ENCODE results near the gene BBC3. TPM values are rescaled to one million over a fixed set of nuclear protein-coding genes. Genes with fewer than 3 reads are reported as not detected.
"Not testable (repeated sequence)": the region's sequence is repeated elsewhere in the genome, so short reads cannot be mapped to it uniquely, and the experiment has no call there.

The BBC3 gene
- total RNA-seq, 1 donor from 2014 or later, result 11.2 TPM

DNA sequence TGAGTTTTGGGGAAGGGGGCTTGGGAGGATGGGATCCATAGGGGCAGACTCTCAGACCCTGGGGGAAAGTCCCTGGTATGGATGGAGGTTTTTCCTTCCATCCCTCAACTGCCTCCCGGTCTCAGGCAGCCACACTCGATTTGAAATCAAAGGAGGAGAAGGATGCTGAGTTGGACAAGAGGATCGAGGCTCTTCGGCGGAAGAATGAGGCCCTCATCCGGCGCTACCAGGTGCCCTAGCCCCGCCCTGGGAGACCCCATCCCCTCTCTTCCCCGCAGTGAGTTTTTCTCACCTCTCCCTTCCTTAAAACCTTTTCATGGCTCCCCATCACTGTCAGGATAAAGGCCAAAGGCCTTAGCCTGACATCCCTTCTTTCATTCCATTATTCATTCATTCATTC is 27.4 kb upstream of the BBC3 start:
- no peak for DNase-seq (ENCODE audit: low spot score)

DNA sequence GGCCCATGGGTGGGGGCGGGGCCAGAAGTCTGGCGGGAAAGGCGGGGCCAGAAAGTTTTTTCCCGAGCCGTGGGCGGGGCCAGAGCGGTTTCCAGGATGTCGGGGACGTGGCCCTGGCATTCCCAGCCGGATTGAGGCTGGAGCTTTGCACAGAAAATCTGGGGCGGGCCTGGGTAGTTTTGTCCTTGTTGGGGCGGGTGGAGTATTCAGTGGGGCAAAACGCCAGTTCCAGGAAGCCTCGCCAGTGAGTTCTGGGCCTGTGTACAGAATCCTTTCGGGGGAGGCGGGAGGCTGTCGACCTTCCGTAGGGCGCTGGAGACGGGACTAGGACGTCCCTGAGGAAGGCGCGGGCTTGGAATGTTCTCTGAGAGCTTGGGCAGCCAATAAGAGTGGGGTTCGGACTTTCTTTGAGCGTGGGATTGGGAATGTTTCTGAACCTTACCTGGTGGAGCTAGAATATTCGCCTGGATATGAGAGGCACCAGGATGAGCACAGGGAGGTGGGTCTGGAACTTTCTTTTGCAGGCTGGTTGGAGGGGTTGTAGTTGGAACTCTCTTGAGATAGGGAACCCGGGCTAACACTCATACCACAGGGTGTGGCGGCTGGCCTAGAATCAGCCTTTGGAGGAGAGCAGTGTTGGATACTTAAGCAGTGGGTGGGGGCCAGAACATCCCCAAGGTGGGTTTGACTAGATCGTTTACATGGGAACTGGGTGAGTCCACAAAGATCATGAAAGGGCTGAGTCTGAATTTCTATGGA is 26.6 kb upstream of the BBC3 start:
- DNase-seq (ENCODE audit: low spot score), result no peak

DNA sequence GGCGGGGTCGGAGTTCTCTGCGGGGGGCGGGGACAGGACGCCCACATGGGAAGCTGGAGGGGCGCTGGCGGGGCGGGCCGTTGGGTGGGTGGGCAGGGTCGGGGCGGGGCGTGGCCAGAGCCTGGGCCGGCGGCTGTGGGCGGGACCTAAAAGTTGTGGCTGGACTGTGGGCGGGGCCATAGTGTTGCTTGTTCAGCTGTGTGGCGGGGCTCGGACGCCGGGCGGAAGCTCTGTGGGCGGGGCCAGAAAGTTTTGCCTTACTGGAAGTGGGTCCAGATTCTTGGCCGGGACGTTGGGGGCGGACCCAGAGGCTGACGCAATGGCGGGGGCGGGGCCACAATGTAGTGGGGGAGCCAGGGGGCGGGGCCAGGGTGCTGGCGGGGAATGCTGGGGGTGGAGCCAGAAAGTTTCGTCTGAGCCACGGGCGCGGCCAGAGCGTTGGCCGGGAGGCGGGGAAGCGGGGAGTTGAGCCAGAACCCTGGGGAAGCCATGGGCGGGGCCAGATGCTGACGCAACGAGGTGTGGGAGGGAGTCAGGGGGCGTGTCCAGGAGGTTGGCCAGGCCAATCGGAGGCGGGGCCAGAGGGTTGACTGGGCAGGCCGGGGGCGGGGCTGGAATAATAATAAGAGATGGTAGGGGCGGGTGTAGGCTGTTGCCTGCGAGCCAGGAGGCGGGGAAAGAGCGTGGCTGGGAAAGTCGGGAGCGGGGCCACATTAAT is 25.9 kb upstream of the BBC3 start:
- DNase-seq (ENCODE audit: low spot score), result peak; percentile 100

DNA sequence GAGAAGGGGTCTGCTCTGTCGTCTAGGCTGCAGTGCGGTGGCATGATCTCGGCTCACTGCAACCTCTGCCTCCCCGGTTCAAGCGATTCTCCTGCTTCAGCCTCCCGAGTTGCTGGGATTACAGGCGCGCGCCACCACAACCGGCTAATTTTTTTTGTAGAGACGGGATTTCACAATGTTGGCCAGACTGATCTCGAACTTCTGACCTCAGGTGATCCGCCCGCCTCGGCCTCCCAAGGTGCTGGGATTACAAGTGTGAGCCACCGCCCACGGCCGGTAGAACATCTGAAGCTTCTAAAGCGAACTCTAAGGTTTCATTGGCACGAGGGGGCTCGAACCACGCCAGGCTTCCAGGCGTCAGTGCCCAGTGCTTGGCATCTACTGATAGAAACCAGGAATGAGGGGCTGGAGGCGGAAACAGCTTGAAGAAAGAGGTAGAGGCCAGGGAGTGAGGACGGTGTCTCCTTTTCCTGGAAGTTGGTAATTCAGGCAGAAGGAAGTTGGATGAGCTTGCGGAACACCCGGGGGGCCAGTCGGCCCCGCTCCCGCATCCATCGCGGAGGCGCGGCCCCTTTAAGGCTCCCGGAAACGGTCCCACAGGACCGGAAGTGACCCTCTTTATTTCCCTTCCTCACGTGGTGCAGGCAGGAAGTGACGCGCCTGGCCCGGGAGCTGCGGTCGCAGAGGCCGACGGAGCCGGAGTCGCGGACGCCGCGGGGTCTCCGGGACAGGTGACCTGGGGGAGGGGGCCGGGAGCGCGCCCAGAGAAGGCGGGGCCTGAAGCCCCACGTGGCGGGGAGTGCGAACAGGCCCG is 25.1 kb upstream of the BBC3 start, which contains the start of gene CCDC9:
TSS of gene CCDC9 (plus strand) at position 647 of the 814 bp plus-strand sequence. CDS start 1,876 bp downstream, outside the sequence.
- DNase-seq (ENCODE audit: low spot score), result peak; percentile 96

DNA sequence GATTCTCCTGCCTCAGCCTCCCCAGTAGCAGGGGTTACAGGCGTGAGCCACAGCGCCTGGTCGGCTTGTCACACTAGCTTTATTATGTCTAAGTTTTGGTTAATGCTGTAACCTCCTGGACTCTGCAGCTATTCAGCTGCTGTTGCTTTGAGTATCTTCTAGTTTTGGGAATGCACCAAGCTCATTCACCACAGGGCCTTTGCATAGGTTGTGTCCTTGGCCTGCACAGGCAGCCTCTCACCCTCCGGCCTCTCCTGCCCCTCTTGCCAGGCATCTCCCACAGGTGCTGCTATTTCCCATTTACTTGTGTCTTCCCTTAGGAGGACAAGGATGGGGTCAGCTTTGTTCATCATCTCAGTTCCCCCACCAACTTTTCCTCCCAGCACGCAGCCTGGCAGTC is 23.0 kb upstream of the BBC3 start:
- no peak for DNase-seq (ENCODE audit: low spot score)

DNA sequence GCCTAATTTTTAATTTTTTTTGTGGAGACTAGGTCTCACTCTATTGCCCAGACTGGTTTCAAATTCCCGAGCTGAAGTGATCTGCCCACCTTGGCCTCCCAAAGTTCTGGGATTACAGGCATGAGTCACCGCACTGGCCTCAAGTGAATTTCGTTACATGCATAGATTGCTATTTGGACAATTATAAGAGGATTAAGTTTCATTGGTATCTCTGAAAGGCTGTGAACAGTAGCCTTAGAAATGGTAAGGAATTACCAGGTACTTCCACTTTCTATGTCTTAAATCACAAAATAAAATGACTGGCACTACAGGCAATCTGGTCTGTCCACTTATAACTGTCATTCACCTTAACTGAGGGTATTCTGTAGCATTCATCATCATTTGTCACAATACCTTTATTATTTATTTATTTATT is 22.5 kb upstream of the BBC3 start:
- no peak for DNase-seq (ENCODE audit: low spot score)

DNA sequence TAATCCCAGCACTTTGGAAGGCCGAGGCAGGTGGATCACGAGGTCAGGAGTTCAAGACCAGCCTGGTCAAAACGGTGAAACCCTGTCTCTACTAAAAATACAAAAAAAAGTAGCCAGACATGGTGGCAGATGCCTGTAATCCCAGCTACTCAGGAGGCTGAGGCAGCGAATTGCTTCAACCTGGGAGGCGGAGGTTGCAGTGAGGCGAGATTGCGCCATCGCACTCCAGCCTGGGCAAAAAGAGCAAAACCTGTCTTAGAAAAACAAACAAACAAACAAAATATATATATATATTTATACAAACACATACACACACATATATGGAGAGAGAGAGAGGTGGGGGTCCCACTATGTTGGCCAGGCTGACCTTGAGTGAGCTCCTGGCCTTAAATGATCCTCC is 22.0 kb upstream of the BBC3 start:
- not testable (repeated sequence) for DNase-seq (ENCODE audit: low spot score)

DNA sequence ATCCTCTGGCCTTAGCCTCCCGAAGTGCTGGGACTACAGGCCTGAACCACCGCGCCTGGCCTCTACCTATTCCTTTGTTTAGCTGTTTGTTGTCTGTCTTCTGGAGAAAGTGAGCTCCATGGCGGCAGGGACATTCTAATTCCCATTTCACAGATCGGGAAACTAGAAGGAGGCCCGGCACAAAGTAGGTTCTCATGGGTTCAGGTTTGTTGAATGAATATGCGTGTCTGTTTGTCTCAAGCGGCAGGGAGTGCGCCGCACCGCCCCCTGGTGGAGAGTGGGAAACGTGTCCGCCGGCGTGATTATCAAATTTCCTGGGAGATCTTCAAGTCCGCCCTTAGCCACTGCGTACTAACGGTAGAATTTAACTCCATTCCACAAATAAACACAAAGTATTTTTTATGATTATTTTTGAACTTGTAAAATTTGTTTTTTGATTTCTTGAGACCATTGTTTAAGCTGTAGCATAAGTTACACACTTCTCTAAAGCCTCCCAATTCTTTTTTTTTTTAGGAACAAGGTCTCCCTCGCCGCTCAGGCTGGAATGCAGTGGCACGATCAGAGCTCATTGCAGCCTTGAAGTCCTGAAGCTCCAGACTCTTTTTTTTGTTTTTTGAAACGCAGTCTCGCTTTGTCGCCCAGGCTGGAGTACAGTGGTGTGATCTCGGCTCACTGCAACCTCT is 16.4 kb upstream of the BBC3 start:
- DNase-seq (ENCODE audit: low spot score), result peak; percentile 83

DNA sequence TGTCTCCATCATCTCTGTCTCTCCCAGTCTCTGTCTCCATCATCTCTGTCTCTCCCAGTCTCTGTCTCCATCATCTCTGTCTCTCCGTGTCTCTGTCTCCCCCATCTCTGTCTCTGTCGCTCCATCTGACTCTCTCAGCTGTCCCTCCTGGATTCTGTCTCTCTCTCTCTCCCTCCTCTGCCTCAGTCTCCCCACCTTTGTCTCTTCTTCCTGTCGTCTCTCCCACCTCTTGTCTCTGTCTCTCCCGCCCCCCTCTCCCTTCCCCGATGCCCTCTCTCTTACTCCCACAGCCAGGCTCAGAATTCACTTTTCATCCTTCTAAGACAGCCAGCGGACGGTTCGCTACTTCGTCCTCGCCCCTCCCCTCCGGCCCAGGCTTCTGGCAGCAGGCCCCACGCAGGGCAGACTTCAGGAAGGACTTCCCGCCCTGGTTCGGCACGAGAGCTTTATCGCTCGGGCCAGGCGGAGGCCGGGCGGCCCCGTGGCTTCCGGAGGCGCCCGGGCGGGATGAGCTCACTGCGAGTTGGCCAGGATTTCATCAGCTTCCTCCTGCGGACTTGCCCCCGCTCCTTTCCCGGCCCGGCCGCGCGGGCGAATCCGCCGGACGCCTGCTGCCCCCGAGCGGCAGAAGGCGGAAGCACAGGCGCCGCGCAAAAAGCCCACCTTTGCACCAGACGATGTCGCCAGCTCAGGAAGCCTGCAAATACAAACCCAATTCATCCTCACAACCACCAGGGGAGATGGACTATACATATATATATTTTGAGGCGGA is 13.0 kb upstream of the BBC3 start:
- peak; percentile 93 for DNase-seq (ENCODE audit: low spot score)

DNA sequence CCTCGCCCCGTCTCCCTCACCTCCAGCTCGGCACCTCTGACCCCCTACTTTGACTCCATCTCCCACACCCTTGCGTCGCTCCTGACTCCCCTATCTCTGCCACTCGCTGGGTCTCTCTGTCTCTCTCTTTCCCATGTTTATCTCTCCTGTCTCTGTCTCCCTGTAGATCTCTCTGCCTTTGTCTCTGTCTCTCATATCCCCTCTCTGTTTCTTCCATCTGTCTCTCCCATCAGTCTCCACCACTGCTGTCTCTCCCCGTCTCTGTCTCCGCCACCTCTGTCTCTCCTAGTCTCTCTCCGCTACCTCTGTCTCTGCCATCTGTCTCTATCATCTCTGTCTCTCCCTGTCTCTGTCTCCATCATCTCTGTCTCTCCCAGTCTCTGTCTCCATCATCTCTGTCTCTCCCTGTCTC is 12.4 kb upstream of the BBC3 start:
- DNase-seq (ENCODE audit: low spot score), result no peak

DNA sequence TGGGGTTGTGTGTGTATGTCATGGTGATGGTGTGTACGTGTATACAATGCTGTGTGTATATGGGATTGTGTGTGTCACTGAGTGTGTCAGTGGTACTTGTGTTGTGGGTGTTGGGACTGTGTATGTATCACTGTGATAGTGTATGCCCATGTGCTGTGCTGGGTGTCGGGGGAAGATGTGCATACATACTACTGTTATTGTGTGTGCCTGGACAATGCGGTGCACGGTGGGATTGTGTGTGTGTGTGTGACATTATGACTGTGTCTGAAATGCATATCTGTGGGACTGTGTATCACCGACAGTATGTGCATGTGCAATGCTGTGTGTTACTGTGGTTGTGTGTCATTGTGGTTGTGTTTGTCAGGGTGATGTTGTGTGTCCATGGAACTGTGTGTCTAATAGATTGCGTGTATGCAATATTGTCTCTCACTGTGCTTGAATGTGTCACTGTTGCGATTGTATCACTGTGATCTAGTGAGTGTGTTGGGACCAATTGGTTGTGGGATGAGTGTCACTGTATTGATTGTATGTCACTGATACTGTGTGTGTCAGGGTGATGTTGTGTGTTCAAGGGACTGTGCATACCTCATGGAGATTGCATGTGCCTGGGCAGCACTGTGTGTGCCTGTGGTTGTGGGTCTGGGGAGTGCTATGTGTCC is 11.0 kb upstream of the BBC3 start:
- no peak for DNase-seq (ENCODE audit: low spot score)

DNA sequence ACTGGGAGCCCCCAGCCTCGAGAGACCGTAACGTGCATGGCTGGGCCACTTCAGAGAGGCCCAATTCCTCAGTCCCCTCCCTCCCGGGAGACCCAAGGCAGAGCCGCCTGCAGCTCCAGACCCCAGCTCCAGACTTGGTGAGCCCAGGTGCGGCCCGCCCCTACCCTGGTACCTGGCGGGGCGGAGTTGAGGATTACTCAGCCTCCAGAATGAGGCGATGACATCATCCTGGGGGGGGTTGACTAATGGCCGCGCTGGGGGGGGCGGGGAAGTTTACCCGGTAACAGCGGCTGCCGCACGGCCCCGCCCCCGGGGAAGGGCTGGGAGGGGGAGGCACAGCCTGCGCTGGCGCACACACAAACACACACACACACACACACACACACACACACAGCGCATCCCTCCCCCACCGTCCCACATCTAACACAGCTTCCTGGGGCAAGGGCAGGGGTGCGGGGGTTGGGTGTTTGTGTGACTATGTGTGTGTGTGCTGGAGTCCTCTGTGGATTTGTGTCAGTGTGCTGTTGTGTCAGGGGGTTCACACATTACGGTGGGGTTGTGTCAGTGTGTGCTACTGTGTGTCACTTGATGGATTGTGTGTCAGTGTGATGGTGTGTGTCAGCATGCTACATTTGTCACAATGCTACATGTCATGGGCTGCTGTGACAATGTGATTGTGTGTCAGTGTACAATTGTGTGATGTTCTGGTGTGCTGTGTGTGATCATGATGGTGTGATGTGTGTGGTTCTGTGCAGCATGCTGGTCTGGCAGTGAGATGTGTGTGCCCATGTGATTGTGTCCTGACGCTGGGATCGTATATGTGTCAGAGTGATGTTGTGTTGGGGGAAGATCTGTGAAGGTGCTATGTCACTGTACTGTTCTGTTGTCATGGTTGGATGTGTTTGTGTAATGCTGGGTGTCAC is 10.3 kb upstream of the BBC3 start:
- DNase-seq (ENCODE audit: low spot score), result peak; percentile 85

DNA sequence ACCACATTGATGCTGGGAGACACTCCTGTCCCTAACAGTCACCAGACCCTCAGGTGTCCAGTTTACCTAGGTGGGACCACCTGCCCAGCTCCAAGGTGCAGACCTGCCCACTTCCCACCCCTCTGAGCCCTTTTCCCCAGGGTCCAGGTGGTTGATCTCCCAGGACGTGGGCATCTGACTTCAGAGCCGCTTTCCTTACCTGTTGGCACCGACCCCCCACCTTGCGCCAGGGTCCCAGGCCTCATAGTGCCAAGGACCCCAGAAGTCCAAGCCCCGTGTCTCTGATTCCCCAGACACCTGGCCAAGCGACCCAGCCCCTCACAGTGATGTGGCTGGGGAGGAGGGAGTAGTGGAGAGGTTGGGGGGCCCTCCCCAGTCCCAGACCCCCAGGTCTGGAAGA is 9.6 kb upstream of the BBC3 start:
- no peak for DNase-seq (ENCODE audit: low spot score)

DNA sequence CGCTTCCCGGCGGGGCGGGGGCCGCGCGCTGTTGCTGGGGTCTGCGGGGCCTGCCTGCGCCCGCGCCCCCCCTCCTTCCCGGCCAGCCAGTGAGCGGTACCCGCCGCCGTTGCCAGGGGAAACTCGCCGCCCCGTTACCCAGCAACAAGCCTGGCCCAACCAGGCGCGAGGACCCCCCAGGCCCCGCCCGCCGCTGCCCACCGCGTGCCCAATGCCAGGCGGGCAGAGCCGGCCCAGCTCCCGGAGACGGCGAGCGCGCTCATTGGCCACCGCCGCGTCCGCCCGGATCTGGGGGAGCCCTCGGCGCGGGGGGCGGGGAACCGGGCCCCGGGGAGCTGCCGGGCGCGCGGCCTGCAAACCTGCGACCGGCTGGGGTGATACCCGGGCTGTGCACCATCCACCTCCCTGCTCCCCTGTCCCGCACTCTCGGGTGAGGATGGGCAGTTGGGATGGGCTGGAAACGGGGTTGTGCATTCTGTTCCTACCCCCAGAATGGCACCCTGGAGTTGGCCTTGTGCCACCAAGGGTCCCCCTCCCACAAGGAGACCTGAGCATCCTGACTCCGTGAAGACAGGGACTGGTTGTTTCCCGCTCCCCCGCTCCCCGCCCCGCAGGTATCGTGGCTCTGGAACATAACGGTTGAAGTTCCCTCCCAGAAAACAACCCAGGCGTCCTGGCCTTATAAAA is 8.8 kb upstream of the BBC3 start:
- DNase-seq (ENCODE audit: low spot score), result no peak

DNA sequence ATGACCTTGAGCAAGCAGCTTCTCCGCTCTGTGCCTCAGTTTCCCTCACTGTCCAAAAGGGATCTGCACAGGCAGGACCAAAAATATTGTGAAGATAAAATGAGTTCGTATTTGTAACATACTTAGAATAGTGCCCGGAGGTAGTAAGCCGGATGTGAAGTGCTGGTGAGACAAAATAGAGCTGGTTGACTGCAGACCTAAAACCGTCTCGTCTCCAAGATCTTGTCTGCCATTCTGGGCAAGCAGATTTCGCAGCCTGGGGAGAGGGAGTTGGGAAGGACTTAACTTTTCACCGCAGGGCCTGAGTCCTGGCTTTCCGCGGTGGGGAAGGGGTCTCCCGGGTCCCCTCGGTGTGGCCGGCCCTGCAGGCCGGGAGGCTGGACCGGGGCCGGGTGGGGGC is 8.2 kb upstream of the BBC3 start:
- no peak for DNase-seq (ENCODE audit: low spot score)

DNA sequence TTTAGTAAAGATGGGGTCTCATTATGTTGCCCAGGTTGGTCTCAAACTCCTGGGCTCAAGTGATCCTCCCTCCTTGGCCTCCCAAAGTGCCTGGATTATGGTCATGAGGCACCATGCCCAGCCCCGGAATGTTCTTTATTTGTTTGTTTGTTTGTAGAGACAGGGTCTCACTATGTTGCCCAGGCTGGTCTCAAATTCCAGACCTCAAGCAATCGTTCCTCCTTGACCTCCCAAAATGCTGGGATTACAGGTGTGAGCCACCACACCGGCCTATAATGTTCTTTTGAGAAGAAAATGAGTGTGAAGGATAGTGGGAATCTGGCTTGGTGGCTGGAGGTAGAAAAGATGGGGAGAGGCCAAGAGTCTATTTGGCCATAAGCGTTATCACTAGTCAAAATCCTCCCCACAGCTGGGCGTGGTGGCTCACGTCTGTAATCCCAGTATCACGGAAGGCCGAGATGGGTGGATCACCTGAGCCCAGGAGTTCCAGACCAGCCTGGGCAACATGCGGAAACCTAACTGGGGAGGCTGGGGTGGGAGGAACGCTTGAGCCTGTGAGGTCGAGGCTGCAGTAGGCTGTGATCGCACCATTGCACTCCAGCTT is 5.2 kb upstream of the BBC3 start:
- no peak for DNase-seq (ENCODE audit: low spot score)

DNA sequence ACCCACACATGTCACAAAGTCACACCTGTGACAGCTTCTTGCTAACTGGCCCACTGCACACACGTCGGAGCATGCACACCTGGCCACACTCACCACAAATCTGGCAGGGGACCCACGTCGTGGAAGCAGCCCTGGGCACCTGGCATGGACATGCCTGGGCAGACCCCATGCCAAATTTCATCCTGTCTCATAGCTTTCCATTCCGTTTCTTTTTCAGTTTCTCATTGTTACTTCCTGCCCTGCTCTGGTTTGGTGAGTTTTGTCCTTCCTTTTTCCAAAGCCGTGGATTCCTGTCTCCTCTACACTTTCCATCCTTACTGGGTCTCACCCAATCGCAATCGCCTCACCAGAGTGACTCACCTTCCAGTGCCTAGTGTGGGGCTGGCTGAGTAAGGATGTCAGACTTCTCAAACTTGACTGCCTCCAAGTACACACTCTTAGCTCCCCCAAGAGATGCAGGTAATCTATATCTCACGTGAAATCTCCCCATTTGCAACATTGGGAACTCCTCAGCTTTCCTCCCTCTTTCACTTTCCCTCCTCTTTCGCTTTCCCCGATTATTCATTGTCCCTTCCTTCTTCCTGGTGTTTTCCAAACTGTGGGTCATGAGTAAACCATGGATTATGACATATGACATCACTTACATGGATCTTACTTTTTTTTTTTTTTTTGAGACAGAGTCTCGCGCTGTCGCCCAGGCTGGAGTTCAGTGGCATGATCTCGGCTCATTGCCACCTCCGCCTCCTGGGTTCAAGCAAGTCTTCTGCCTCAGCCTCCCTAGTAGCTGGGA is 1.6 kb upstream of the BBC3 start:
- DNase-seq (ENCODE audit: low spot score), result no peak

Data from mucosa of gallbladder (tissue), 1 donor.